ENCODE data around the gene GTF2H3.

- TF ChIP-seq CTCF (IDR thresholded peaks at IDR 0.05) (no peak), POLR2AphosphoS5 (IDR thresholded peaks at IDR 0.05) (no peak), POLR2A (IDR thresholded peaks at IDR 0.05) (no peak), EP300 (IDR thresholded peaks at IDR 0.05) (no peak)
These were observed 22.8 kb downstream of the GTF2H3 start for GRCh38 chr12:123656392-123656791.
